SK-N-MC (cell line): ENCODE results near the gene DPYSL4.

Experiments
- DNase-seq: peaks from one replicate; pipeline ENCODE4 v3.0.0-alpha.2; 2011; ENCODE audit warnings: low read depth, low spot score
- H3K27ac ChIP-seq: fragments of 200-600 bp; sonication (generic); 2 replicates; pipeline ENCODE4 v1.5.1; 2016; ENCODE audit warnings: mixed run types
- H3K36me3 ChIP-seq: fragments of 200-600 bp; sonication (generic); 2 replicates; pipeline ENCODE4 v1.6.1; 2017; ENCODE audit warnings: antibody characterized with exemption, low read length, mixed read lengths; ENCODE audit not compliant: insufficient read depth
- H3K4me3 ChIP-seq: fragments of 200-600 bp; sonication (generic); 2 replicates; pipeline ENCODE4 v1.5.1; 2016
- H3K9ac ChIP-seq: fragments of 200-600 bp; sonication (generic); 2 replicates; pipeline ENCODE4 v1.8.0; 2017; ENCODE audit warnings: mixed run types, mixed read lengths; ENCODE audit not compliant: insufficient read length
- H3K9me3 ChIP-seq: fragments of 200-600 bp; sonication (generic); 2 replicates; pipeline ENCODE4 v1.6.1; 2017; ENCODE audit warnings: low read depth, mild to moderate bottlenecking, antibody characterized with exemption, low read length, moderate library complexity, mixed read lengths
- EZH2 ChIP-seq: fragments of 200-600 bp; sonication (generic); IDR thresholded peaks from one replicate; pipeline ENCODE4 v1.6.1; 2017; ENCODE audit warnings: antibody characterized with exemption
- FOXP2 ChIP-seq: optimal IDR thresholded peaks from 2 replicates; pipeline ENCODE3; 2011; ENCODE audit warnings: mild to moderate bottlenecking, moderate library complexity; ENCODE audit not compliant: insufficient read depth; ENCODE audit errors: extremely low read length, control extremely low read depth
- POLR2AphosphoS5 ChIP-seq: IDR thresholded peaks from 2 replicates; pipeline ENCODE4 v1.6.1; 2012; ENCODE audit warnings: mild to moderate bottlenecking, low read depth, low read length, borderline replicate concordance

The DPYSL4 gene

DNA sequence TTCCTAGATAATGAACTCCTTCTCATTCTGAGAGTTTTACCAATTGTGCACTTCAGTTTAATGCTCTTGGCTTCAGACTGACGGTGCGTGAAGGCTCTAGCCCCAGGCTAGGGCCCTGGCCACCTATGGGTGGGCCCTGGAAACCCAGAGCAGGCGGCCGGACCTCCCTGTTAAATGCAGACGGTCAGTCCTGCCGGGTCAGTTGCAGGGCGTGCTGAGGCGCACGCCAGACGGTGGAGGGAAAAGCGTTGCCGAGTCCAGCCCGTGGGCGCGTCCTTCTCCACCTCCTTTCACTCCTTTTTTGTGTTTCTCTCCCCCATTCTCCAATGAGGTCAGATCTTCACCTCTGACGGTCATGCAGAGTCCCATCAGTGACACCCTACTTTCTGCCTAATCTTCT, 2.3 kb downstream of the DPYSL4 start:
- H3K9me3 ChIP-seq, result no peaks in the 10 kb centered on the region
- H3K27ac ChIP-seq, result no peak overlapping the region
- no peak for DNase-seq
- H3K36me3 ChIP-seq, result no peaks in the 10 kb centered on the region
- no peak overlapping the region for H3K9ac ChIP-seq
- no peak overlapping the region for H3K4me3 ChIP-seq
- TF ChIP-seq FOXP2 (no peak), POLR2AphosphoS5 (no peak), EZH2 (no peak)

DNA sequence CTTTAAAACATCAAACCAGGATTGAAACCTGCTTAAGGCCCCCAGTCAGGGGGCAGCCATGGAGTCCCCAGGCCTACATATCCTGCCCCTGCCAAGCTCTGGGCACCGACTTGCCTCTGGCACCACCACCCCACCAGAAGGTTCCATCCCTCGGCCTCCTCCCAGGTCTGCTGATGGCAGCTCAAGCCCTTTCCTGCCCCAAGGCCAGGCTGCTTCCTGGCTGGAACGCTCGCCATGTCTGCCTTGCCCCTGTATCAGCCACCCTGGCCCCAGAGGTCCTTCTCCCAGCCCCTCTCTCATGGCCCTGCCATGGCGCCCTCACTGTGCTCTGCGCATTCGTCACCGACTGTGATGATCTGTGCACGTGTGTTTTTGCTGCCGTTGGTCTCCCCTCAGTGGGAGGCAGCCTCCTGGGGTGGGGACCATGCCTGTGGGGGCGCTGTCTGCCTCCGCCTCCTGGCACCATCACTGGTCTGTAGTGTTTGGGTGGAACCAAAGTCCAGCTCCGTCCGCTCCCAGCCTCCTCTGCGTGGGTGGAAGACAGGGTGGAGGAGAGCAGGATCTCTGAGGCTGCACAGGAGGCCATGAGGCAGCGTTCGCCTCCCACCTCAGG, 3.2 kb downstream of the DPYSL4 start:
- TF ChIP-seq POLR2AphosphoS5 (no peak), FOXP2 (no peak), EZH2 (no peak)
- Histone ChIP-seq H3K4me3 (no peak overlapping the region), H3K27ac (no peak overlapping the region), H3K9me3 (no peaks in the 10 kb centered on the region), H3K9ac (no peak overlapping the region), H3K36me3 (no peaks in the 10 kb centered on the region)
- DNase-seq, result no peak

- Histone ChIP-seq H3K36me3 (no peaks in the 10 kb centered on the region), H3K27ac (no peak overlapping the region), H3K9ac (no peak overlapping the region), H3K9me3 (no peaks in the 10 kb centered on the region), H3K4me3 (no peak overlapping the region)
- DNase-seq, result no peak
- TF ChIP-seq FOXP2 (no peak), POLR2AphosphoS5 (no peak), EZH2 (no peak)
Measured at GRCh38 chr10:132192076-132192975, 5.6 kb downstream of the DPYSL4 start.

DNA sequence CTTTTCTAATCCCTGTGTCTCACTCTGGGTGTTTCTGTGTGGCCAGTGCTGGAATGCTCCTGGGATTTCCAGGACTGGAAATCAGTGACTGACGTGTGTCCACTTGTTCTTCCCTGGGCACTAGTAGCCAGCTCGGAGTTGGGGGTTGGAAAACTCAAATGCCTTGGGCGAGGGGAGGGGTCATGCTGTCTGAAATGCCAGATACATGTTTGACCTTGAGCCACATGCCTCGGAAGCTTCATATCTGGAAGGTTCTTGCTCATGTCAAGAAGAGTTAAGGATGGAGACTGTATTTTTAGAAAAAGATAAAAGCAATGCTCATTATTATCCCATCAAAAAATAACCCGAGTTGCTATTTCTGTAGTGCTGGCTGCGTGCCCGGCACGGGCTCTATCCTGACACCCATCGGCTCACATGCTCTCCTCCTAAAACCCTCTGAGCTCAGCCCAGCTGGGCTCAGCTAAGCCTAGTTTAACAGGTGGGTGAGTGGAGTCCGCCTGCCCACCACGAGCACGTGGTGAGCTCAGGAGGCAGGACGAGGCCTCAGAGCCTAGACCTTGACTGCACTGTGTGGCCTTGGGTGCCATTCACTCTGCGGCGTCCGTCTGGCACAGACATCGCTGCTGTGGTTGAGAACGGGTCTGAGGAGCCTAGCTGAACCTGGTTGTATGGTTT, 6.4 kb downstream of the DPYSL4 start:
- Histone ChIP-seq H3K9me3 (no peaks in the 10 kb centered on the region), H3K9ac (no peak overlapping the region), H3K27ac (no peak overlapping the region), H3K36me3 (no peaks in the 10 kb centered on the region), H3K4me3 (no peak overlapping the region)
- DNase-seq, result no peak
- TF ChIP-seq POLR2AphosphoS5, result no peak
- no peak for TF ChIP-seq FOXP2
- no peak for TF ChIP-seq EZH2

- no peak overlapping the region for H3K27ac ChIP-seq
- H3K9ac ChIP-seq, result no peak overlapping the region
- no peak overlapping the region for H3K4me3 ChIP-seq
- H3K9me3 ChIP-seq, result no peaks in the 10 kb centered on the region
- TF ChIP-seq EZH2, result no peak
- TF ChIP-seq FOXP2, result no peak
- TF ChIP-seq POLR2AphosphoS5, result no peak
- DNase-seq, result no peak
- no peaks in the 10 kb centered on the region for H3K36me3 ChIP-seq
Measured at GRCh38 chr10:132193907-132194552, 7.3 kb downstream of the DPYSL4 start.

GRCh38 chr10:132194726-132195125, 8.0 kb downstream of the DPYSL4 start:
- H3K27ac ChIP-seq, result no peak overlapping the region
- DNase-seq, result no peak
- H3K9me3 ChIP-seq, result no peaks in the 10 kb centered on the region
- no peak overlapping the region for H3K4me3 ChIP-seq
- H3K36me3 ChIP-seq, result no peaks in the 10 kb centered on the region
- TF ChIP-seq EZH2 (no peak), POLR2AphosphoS5 (no peak)
- no peak overlapping the region for H3K9ac ChIP-seq

- Histone ChIP-seq H3K27ac (no peak overlapping the region), H3K9ac (no peak overlapping the region), H3K4me3 (no peak overlapping the region), H3K9me3 (no peaks in the 10 kb centered on the region), H3K36me3 (no peaks in the 10 kb centered on the region)
- no peak for TF ChIP-seq EZH2
- no peak for DNase-seq
Measured at GRCh38 chr10:132195366-132196075, 8.8 kb downstream of the DPYSL4 start.
